ENCODE results near the gene CCDC34. TPM values are rescaled to one million over a fixed set of nuclear protein-coding genes. Genes with fewer than 3 reads are reported as not detected.

The CCDC34 gene
- total RNA-seq, 6 donors from 2014 or later, result 1.00 to 6.4 (median 1.6) TPM; not detected in 1

DNA sequence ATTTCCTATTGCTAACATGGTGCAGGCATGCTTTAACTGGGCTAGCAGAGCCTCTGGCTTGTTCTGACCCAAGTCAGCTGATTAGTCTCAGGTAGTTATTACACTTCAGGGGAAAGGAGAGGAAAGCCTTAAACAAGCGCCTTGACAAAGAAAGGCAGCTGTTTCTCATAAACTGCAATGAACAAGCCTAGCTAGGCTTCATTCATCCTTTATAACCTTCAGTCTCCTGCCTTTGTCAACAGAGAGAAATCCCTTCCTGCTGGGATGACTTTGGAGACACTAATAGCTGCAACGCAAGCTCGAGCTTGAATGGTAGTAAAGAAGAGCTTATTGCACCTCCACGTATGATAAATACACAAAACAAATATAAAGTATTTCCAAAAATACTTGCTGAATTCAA is 68.4 kb downstream of the CCDC34 start:
- DNase-seq (no peak), ATAC-seq (ENCODE audit: low FRiP score in 2 of 2) (no peak)
- Histone ChIP-seq H3K27me3 (no peaks in the 10 kb centered on the region), H3K27ac (no peak overlapping the region), H3K9me3 (peaks cover 0 to 9% (median 6%) of the 10 kb centered on the region in 4 donors), H3K36me3 (no peaks in the 10 kb centered on the region), H3K4me1 (no peaks in the 10 kb centered on the region), H3K4me3 (no peak overlapping the region)
- 84 to 87% methylated on average over 4 of the region's 4 CpGs for WGBS, 2 donors
- TF ChIP-seq POLR2AphosphoS5 (IDR thresholded peaks at IDR 0.05) (no peak), POLR2A (IDR thresholded peaks at IDR 0.05) (no peak), EP300 (IDR thresholded peaks at IDR 0.05) (no peak)
- TF ChIP-seq, protein P1, sequence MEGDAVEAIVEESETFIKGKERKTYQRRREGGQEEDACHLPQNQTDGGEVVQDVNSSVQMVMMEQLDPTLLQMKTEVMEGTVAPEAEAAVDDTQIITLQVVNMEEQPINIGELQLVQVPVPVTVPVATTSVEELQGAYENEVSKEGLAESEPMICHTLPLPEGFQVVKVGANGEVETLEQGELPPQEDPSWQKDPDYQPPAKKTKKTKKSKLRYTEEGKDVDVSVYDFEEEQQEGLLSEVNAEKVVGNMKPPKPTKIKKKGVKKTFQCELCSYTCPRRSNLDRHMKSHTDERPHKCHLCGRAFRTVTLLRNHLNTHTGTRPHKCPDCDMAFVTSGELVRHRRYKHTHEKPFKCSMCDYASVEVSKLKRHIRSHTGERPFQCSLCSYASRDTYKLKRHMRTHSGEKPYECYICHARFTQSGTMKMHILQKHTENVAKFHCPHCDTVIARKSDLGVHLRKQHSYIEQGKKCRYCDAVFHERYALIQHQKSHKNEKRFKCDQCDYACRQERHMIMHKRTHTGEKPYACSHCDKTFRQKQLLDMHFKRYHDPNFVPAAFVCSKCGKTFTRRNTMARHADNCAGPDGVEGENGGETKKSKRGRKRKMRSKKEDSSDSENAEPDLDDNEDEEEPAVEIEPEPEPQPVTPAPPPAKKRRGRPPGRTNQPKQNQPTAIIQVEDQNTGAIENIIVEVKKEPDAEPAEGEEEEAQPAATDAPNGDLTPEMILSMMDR (IDR thresholded peaks at IDR 0.05), result no peak

DNA sequence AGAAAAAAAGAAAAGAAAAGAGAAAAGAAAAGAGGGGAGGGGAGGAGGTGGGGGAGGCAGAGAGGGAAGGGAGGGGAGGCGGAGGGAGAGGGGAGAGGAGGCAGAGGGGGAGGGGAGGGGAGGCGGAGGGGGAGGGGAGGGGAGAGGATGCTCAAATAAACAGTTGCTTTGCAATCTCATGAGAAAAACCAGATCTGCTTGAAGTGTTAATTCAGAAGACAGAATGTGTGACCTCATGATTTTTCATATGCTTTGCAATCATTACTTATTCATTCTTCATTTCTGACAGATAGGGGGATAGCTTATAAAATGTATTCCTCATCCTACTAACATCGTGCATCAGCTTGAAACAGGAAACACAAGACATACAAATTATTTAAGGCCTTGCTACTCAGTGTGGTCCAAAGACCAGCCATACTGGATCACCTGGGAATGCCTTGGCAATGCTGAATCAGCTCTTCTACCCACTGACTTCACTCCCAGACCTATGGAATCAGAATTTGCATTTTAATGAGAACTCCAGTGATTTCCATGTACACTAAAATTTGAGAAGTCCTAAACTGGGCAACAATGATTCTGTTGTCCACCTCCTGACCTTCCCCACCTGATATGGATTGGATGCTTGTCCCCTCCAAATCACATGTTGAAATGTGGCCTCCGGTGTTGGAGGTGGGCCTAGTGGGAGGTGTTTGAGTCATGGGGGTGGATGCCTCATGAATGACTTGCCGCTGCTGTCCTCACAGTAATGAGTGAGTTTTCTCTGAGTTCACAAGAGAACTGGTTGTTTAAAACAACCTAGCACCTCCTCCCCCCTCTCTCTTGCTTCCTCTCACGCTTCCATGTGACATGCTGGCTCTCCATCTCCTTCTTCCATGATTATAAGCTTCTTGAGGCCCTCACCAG is 69.2 kb downstream of the CCDC34 start:
- Histone ChIP-seq H3K27ac (no peak overlapping the region), H3K4me1 (no peaks in the 10 kb centered on the region), H3K27me3 (no peaks in the 10 kb centered on the region), H3K4me3 (no peak overlapping the region), H3K9me3 (peaks cover 0 to 9% (median 6%) of the 10 kb centered on the region in 4 donors), H3K36me3 (no peaks in the 10 kb centered on the region)
- 66 to 69% methylated on average over 6 of the region's 6 CpGs for WGBS, 2 donors
- TF ChIP-seq, protein P1 (IDR thresholded peaks at IDR 0.05), result no peak
- no peak for TF ChIP-seq EP300 (IDR thresholded peaks at IDR 0.05)
- TF ChIP-seq POLR2AphosphoS5 (IDR thresholded peaks at IDR 0.05), result no peak
- DNase-seq (no peak), ATAC-seq (ENCODE audit: low FRiP score in 2 of 2) (no peak)

DNA sequence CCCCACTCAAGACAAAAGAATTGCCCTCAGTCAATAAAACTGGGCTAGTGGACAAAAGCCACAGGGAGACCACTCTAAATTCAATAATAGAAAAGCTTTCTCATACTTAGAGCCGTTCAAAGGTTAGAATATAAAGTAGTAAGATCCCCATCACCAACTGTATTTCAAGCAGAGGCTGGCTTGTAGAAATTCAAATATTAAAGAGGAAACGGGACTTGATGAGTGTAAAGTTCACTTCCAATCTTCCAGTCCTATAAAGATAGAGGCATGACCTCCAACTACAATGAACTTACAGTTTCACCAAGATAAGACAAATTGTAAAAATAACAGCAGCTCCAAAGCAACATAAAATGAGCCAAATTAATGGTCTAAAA is 70.4 kb downstream of the CCDC34 start:
- 39 to 43% methylated on average over 2 of the region's 2 CpGs for WGBS, 2 donors
- DNase-seq (no peak), ATAC-seq (ENCODE audit: low FRiP score in 2 of 2) (no peak)
- Histone ChIP-seq H3K9me3 (peaks cover 0 to 9% (median 6%) of the 10 kb centered on the region in 4 donors), H3K4me3 (no peak overlapping the region), H3K4me1 (no peaks in the 10 kb centered on the region), H3K36me3 (no peaks in the 10 kb centered on the region), H3K27ac (no peak overlapping the region), H3K27me3 (no peaks in the 10 kb centered on the region)
- TF ChIP-seq, protein P1 (IDR thresholded peaks at IDR 0.05), result no peak
- TF ChIP-seq EP300 (IDR thresholded peaks at IDR 0.05) (no peak), POLR2AphosphoS5 (IDR thresholded peaks at IDR 0.05) (no peak), POLR2A (IDR thresholded peaks at IDR 0.05) (no peak)

DNA sequence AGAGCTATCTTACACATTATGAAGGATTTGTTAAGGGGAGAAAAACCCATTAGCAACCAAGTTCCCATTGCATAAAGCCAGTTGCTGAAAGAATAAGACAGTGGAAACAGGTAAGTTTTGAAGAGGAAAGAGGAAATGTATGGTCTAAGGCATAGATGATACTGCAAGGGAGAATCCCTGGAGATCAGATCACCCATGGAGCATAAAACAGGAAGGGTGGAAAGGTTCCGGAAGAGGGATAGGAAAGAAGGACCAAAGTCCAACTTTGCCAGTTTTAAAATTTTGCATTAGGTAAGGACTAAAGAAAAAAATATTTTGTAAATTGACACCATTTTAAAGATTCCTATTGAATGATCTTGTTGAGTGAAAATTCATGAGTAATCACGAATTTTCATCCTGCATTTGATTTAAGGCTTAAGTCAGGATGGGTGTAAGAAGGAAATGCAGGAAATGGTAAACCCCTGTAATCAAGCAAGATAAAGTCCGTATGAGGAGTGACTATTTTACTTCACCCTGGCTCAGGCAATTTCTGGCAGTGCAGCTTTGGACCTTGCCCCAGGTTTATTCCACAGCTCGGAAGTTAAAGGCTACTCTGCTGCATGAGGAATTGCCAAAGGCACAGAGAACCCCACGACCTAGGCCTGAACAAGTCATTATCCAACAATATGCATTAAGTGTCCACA is 70.9 kb downstream of the CCDC34 start:
- Histone ChIP-seq H3K27ac (no peak overlapping the region), H3K9me3 (peaks cover 0 to 9% (median 6%) of the 10 kb centered on the region in 4 donors), H3K4me3 (no peak overlapping the region), H3K4me1 (no peaks in the 10 kb centered on the region), H3K36me3 (no peaks in the 10 kb centered on the region), H3K27me3 (no peaks in the 10 kb centered on the region)
- DNase-seq (no peak), ATAC-seq (ENCODE audit: low FRiP score in 2 of 2) (no peak)
- WGBS, 2 donors, result 71 to 96% methylated on average over 5 of the region's 5 CpGs
- TF ChIP-seq EP300 (IDR thresholded peaks at IDR 0.05), result no peak
- no peak for TF ChIP-seq POLR2AphosphoS5 (IDR thresholded peaks at IDR 0.05)
- TF ChIP-seq POLR2A (IDR thresholded peaks at IDR 0.05), result no peak
- TF ChIP-seq, protein P1 (IDR thresholded peaks at IDR 0.05), result no peak

Data from upper lobe of left lung (tissue), 6 donors.